Suprapubic skin (tissue), 4 donors: Measurements from ENCODE around the gene MAD1L1. TPM values are rescaled to one million over a fixed set of nuclear protein-coding genes. Genes with fewer than 3 reads are reported as not detected.

ENCODE experiments used
- DNase-seq, 2 donors: peaks; one replicate each; pipeline ENCODE4 v3.0.0-alpha.2; 2019; ENCODE audit warnings: low spot score in 2 of 2
- H3K27ac ChIP-seq: fragments of 200-600 bp; sonication (generic); one replicate; pipeline ENCODE4 v1.5.1; 2019
- H3K27me3 ChIP-seq: fragments of 200-600 bp; sonication (generic); one replicate; pipeline ENCODE4 v1.5.1; 2019
- H3K36me3 ChIP-seq: fragments of 200-600 bp; sonication (generic); one replicate; pipeline ENCODE4 v1.5.1; 2019
- H3K4me1 ChIP-seq: fragments of 200-600 bp; sonication (generic); one replicate; pipeline ENCODE4 v1.5.1; 2019
- H3K4me3 ChIP-seq: fragments of 200-600 bp; sonication (generic); one replicate; pipeline ENCODE4 v1.5.1; 2019; ENCODE audit warnings: mild to moderate bottlenecking
- H3K9me3 ChIP-seq: fragments of 200-600 bp; sonication (generic); one replicate; pipeline ENCODE4 v1.5.1; 2019
- EP300 ChIP-seq: sonication (generic); formaldehyde crosslinking; IDR thresholded peaks from one replicate; pipeline ENCODE4 v1.6.1; 2017; ENCODE audit warnings: antibody characterized with exemption
- POLR2A ChIP-seq, 2 donors: fragments of 450-650 bp; IDR thresholded peaks; one replicate each; pipeline ENCODE4 v1.6.1; 2017; ENCODE audit warnings: antibody characterized with exemption in 2 of 2, mild to moderate bottlenecking in 2 of 2, moderate library complexity in 2 of 2
- POLR2AphosphoS5 ChIP-seq, 3 donors: sonication (generic); formaldehyde crosslinking; IDR thresholded peaks; one replicate each; pipeline ENCODE4 v1.6.1; 2017; ENCODE audit warnings: antibody characterized with exemption in 3 of 3
- WGBS: methylation state at CpG from one replicate; pipeline ENCODE4 v1.1.5; 2018; 5-methylcytosine and 5-hydroxymethylcytosine counted together
- total RNA-seq, 4 donors: library from RNA; depleted of rRNA; stranded (reverse); fragments of >200 nt; gene quantifications; one replicate each; pipeline ENCODE4 v1.1.0, GENCODE V29; 2016
- TF ChIP-seq, protein P1 (sequence below), 2 donors: fragments of 200-600 bp in 1 of 2; fragments of 450-650 bp in 1 of 2; sonication (generic) in 1 of 2; IDR thresholded peaks; one replicate each; pipeline ENCODE4 v1.5.1; 2016 to 2019; ENCODE audit warnings: antibody characterized with exemption in 2 of 2, mild to moderate bottlenecking in 1 of 2, moderate library complexity in 1 of 2

MAD1L1 gene
- total RNA-seq, 4 donors from 2014 or later = 53.2 to 69.8 (median 62.2) TPM

DNA sequence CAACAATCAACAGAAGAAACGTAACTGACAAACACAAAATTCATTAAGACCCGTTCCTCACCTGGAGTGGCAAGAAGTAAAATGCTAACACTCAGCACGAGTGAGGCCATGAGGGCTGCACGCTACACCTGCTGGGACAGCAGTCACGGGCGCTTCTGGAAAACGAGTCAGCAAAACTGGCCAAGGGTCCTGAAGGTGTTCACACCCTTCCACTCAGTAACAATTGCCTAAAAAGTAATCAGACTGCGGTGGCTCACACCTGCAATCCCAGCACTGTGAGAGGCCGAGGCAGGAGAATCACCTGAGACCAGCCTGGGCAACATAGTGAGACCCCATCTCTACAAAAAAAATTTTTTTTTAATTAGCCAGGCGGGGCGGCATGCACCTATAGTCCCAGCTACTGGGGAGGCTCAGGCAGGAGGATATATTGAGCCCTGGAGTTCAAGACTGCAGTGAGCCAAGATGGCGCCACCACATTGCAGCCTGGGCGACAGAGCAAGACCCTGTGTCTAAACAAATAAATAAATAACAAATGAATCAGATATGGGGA lies 199.1 kb downstream of the MAD1L1 start:
- Histone ChIP-seq H3K4me1 (peaks cover 9% of the 10 kb centered on the region), H3K9me3 (peaks cover 3% of the 10 kb centered on the region), H3K4me3 (no peak overlapping the region), H3K27ac (no peak overlapping the region), H3K36me3 (no peaks in the 10 kb centered on the region), H3K27me3 (no peaks in the 10 kb centered on the region)
- 96% methylated on average over 13 of the region's 13 CpGs for WGBS
- DNase-seq = peak; percentile 19 to 60
- TF ChIP-seq POLR2A (IDR thresholded peaks at IDR 0.05) = no peak
- TF ChIP-seq EP300 = no peak
- TF ChIP-seq POLR2AphosphoS5 (IDR thresholded peaks at IDR 0.05) = no peak
- TF ChIP-seq, protein P1, sequence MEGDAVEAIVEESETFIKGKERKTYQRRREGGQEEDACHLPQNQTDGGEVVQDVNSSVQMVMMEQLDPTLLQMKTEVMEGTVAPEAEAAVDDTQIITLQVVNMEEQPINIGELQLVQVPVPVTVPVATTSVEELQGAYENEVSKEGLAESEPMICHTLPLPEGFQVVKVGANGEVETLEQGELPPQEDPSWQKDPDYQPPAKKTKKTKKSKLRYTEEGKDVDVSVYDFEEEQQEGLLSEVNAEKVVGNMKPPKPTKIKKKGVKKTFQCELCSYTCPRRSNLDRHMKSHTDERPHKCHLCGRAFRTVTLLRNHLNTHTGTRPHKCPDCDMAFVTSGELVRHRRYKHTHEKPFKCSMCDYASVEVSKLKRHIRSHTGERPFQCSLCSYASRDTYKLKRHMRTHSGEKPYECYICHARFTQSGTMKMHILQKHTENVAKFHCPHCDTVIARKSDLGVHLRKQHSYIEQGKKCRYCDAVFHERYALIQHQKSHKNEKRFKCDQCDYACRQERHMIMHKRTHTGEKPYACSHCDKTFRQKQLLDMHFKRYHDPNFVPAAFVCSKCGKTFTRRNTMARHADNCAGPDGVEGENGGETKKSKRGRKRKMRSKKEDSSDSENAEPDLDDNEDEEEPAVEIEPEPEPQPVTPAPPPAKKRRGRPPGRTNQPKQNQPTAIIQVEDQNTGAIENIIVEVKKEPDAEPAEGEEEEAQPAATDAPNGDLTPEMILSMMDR (IDR thresholded peaks at IDR 0.05) = no peak

DNA sequence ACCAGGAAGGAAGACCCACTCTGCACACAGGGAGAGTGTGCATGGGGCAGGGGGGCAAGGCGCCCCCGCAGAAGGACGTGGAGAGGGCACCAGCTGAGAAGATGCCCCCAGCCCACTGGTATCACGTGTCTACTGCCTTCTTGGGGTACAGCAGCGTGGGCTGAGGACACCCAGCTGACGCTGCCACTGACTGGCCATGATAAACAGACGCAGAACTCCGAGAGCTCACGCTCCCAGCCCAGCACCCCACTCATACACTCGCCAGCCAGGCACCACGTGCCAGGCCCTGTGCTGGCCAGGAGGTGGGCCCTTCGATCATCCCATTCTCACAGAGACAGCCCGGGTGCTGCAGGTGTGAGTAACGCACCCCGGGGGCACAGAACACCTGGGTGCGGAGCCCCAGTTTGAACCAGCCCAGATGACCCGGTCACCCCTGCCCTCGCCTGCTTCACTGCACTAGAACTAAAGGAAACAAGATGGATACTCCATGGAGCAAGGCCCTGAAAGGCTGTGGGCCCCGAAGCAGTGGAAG lies 199.8 kb downstream of the MAD1L1 start:
- H3K27ac ChIP-seq = no peak overlapping the region
- WGBS = 91% methylated on average over 13 of the region's 19 CpGs
- TF ChIP-seq POLR2AphosphoS5 (IDR thresholded peaks at IDR 0.05) (no peak), EP300 (no peak), POLR2A (IDR thresholded peaks at IDR 0.05) (no peak)
- TF ChIP-seq, protein P1 (IDR thresholded peaks at IDR 0.05) = no peak
- H3K4me1 ChIP-seq = peaks cover 9% of the 10 kb centered on the region
- H3K36me3 ChIP-seq = no peaks in the 10 kb centered on the region
- H3K9me3 ChIP-seq = peaks cover 5% of the 10 kb centered on the region
- DNase-seq = peak; percentile 44 to 65
- no peaks in the 10 kb centered on the region for H3K27me3 ChIP-seq
- H3K4me3 ChIP-seq = no peak overlapping the region

DNA sequence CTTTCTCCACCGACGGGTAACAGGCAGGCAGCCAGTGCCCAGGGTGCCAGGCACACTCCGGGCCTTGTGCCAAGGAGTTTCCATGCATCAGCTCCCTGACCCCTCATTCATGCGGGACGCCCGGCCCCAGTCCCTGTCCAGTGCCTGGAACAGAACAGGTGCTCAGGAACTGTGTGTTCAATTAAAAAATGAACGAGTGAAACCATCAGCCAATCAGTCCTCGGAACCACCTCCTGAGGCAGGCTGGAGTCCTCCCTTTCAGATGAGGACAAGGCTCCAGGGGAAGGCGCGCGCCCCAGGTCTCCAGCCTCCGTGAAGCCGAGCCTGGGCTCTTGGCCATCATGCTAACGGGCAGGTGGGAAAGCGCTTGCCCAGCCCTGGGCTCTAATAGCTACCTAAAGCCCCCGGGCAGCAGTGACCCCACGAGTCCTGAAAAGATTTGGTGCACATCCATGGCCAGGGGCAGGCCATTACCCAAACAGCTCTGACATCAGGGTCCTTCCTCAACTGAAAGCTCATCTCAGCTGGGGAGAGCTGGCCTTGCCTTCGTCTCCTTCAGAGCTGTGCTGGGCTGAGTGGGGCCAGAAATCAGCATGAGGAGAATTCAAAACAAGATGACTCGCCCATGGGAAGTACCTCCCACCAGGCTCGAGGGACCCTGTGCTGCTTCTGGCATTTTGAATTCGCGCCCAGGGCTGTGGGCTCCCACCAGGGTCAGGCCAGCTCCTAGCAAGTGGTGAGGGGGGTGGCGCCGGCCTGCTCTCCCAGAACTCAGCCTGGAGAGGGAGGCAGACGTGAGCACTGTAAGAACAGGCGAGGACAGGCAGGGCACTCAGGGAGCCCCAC lies 200.5 kb downstream of the MAD1L1 start:
- H3K9me3 ChIP-seq = peaks cover 5% of the 10 kb centered on the region
- 71% methylated on average over 18 of the region's 26 CpGs for WGBS
- no peaks in the 10 kb centered on the region for H3K36me3 ChIP-seq
- peak; percentile 52 to 74 for DNase-seq
- H3K4me3 ChIP-seq = no peak overlapping the region
- TF ChIP-seq POLR2AphosphoS5 (IDR thresholded peaks at IDR 0.05) (no peak), EP300 (no peak), POLR2A (IDR thresholded peaks at IDR 0.05) (no peak)
- TF ChIP-seq, protein P1 (IDR thresholded peaks at IDR 0.05) = no peak
- H3K27me3 ChIP-seq = no peaks in the 10 kb centered on the region
- no peak overlapping the region for H3K27ac ChIP-seq
- peaks cover 3% of the 10 kb centered on the region for H3K4me1 ChIP-seq

DNA sequence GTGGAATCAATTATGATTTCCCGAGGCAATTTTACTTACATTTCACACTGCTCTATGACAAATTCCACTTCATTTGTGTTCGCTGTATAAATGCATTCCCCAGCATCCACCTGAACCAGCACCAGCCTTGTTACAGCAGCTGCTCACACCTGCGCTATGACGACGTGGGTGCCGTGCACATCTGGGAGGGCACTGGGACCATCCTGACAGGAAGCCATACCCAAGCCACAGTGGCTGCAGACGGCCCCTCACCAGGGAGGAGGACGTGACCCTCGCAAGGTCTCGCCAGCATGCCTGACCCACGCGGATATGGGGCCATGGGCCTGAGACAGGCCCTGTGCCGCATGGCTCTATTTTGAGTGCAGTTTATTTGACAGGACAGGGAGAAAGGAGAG lies 201.3 kb downstream of the MAD1L1 start:
- H3K36me3 ChIP-seq = no peaks in the 10 kb centered on the region
- TF ChIP-seq, protein P1 (IDR thresholded peaks at IDR 0.05) = no peak
- no peak for TF ChIP-seq POLR2A (IDR thresholded peaks at IDR 0.05)
- no peak for TF ChIP-seq POLR2AphosphoS5 (IDR thresholded peaks at IDR 0.05)
- no peak for TF ChIP-seq EP300
- no peaks in the 10 kb centered on the region for H3K27me3 ChIP-seq
- H3K4me3 ChIP-seq = no peak overlapping the region
- H3K9me3 ChIP-seq = peaks cover 6% of the 10 kb centered on the region
- H3K4me1 ChIP-seq = peaks cover 2% of the 10 kb centered on the region
- 82% methylated on average over 8 of the region's 13 CpGs for WGBS
- DNase-seq = peak; percentile 45 to 46
- no peak overlapping the region for H3K27ac ChIP-seq
